Aorta (tissue), 5 donors: Measurements from ENCODE around the gene RPTOR. TPM values are rescaled to one million over a fixed set of nuclear protein-coding genes. Genes with fewer than 3 reads are reported as not detected.
"Not testable (repeated sequence)": the region's sequence is repeated elsewhere in the genome, so short reads cannot be mapped to it uniquely, and the experiment has no call there.

Experiments
- ATAC-seq: fragments of 200-7000 bp; cut with Tn5 transposase; one replicate; pipeline ENCODE4 v1.9.1; 2022; ENCODE audit warnings: moderate library complexity; ENCODE audit not compliant: low FRiP score
- DNase-seq, 2 donors: peaks; one replicate each; pipeline ENCODE4 v3.0.0-alpha.2; 2020
- H3K27ac ChIP-seq, 2 donors: one replicate each; pipeline ENCODE4 v1.5.1; 2013; ENCODE audit warnings: low read length in 2 of 2, mild to moderate bottlenecking in 2 of 2, moderate library complexity in 2 of 2, control low read depth in 1 of 2, inconsistent platforms in 1 of 2, low read depth in 1 of 2
- H3K27me3 ChIP-seq, 2 donors: one replicate each; pipeline ENCODE4 v1.6.1; 2013; ENCODE audit warnings: control low read depth in 1 of 2, low read length in 1 of 2, mild to moderate bottlenecking in 1 of 2, moderate library complexity in 1 of 2; ENCODE audit not compliant: insufficient read depth in 2 of 2, control insufficient read depth in 1 of 2
- H3K36me3 ChIP-seq, 2 donors: one replicate each; pipeline ENCODE4 v1.6.1; 2013; ENCODE audit warnings: control low read depth in 1 of 2, low read length in 1 of 2, mild to moderate bottlenecking in 1 of 2; ENCODE audit not compliant: insufficient read depth in 2 of 2, control insufficient read depth in 1 of 2
- H3K4me1 ChIP-seq, 2 donors: one replicate each; pipeline ENCODE4 v1.6.1; 2013; ENCODE audit warnings: low read length in 2 of 2, control low read depth in 1 of 2, mild to moderate bottlenecking in 1 of 2, moderate library complexity in 1 of 2; ENCODE audit not compliant: insufficient read depth in 2 of 2, control insufficient read depth in 1 of 2
- H3K4me3 ChIP-seq, 2 donors: one replicate each; pipeline ENCODE4 v1.5.1; 2013; ENCODE audit warnings: low read length in 2 of 2, control low read depth in 1 of 2, mild to moderate bottlenecking in 1 of 2
- H3K9me3 ChIP-seq: one replicate; pipeline ENCODE4 v1.6.1; 2013; ENCODE audit warnings: mild to moderate bottlenecking, low read length; ENCODE audit not compliant: control insufficient read depth
- WGBS, 2 donors: extraction: QIAGEN DNeasy Blood & Tissue Kit; methylation state at CpG; one replicate each; pipeline ENCODE4 v1.1.7; 2013; 5-methylcytosine and 5-hydroxymethylcytosine counted together
- intact Hi-C, 2 donors: fragments of 100-400 bp; cut with DNase I; formaldehyde crosslinking; loops; one replicate each; pipeline versions ENCODE4 v1.14.2 to v1.15.0; 2022
- polyA plus RNA-seq, 2 donors: library from polyadenylated mRNA; stranded (reverse); fragments of 200-250 nt; gene quantifications; one replicate each; pipeline ENCODE4 v1.2.3, GENCODE V29; 2013
- total RNA-seq, 2 donors: library from RNA; stranded (reverse); fragmentation: NEBNext Ultra II Directional; extraction: Animal tissue kit (Norgen Biotek cat#: 25700); gene quantifications; one replicate each; pipeline ENCODE4 v1.2.1, GENCODE V29; 2021
- donor health status: healthy with polysubstance abuse.
- donor health status: Bipolar disorder and iron deficiency.
- donor health status: DM: no; HTN: no; CAD: no.
- donor health status: DM: no; HTN: no; CAD: no.
- donor health status: DM: yes; HTN: yes; CAD: no.

RPTOR gene
- total and polyA plus RNA-seq, 4 donors = 2.1 to 31.4 (median 18.6) TPM

DNA sequence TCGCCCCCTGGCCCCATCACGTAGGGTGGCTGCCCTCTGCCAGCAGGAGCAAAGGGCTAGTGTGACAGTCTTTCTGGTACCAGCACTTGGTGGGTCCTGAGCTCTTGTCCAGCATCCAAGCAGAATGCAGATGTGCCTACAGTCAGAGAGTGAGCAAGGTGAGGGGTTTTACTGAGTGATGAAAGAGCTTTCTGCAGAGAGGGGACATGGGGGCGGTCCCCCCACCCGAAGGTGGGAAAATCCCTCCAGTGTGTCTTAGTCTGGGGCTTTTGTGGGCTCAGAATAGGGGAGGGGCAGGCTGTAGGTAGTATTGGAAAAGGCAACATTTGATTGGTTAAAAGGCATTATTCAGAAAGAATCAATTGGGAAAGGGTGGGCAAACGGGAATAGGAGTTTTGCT is 152.3 kb downstream of the RPTOR start:
- no peaks in the 10 kb centered on the region for H3K4me1 ChIP-seq
- intact Hi-C loops = no loop called here
- H3K27me3 ChIP-seq = no peaks in the 10 kb centered on the region
- no peak overlapping the region for H3K4me3 ChIP-seq
- WGBS, 2 donors = 90 to 92% methylated on average over 5 of the region's 5 CpGs
- no peak for ATAC-seq
- DNase-seq = no peak
- no peak overlapping the region for H3K27ac ChIP-seq
- H3K9me3 ChIP-seq = no peaks in the 10 kb centered on the region
- H3K36me3 ChIP-seq = no peaks in the 10 kb centered on the region

GRCh38 chr17:80698297-80698696 is 153.7 kb downstream of the RPTOR start:
- no peaks in the 10 kb centered on the region for H3K27me3 ChIP-seq
- no peaks in the 10 kb centered on the region for H3K9me3 ChIP-seq
- no peaks in the 10 kb centered on the region for H3K36me3 ChIP-seq
- H3K27ac ChIP-seq = no peak overlapping the region
- no peaks in the 10 kb centered on the region for H3K4me1 ChIP-seq
- no peak for DNase-seq
- intact Hi-C loops = no loop called here
- ATAC-seq = no peak
- no peak overlapping the region for H3K4me3 ChIP-seq
- 84 to 85% methylated on average over 14 of the region's 14 CpGs for WGBS, 2 donors

- WGBS, 2 donors = 100% methylated on average over 2 to 3 of the region's 3 CpGs
Observed at GRCh38 chr17:80699205-80699604, 154.6 kb downstream of the RPTOR start.

GRCh38 chr17:80701730-80702129 is 157.1 kb downstream of the RPTOR start:
- intact Hi-C loops = no loop called here
- 93 to 96% methylated on average over 9 of the region's 9 CpGs for WGBS, 2 donors
- DNase-seq (no peak), ATAC-seq (no peak)
- Histone ChIP-seq H3K27ac (no peak overlapping the region), H3K27me3 (no peaks in the 10 kb centered on the region), H3K4me3 (no peak overlapping the region), H3K4me1 (no peaks in the 10 kb centered on the region), H3K36me3 (no peaks in the 10 kb centered on the region), H3K9me3 (no peaks in the 10 kb centered on the region)

More at GRCh38 chr17:80699205-80699604, 154.6 kb downstream of the RPTOR start:
- DNase-seq, H3K4me3 ChIP-seq, ATAC-seq, H3K36me3 ChIP-seq, H3K27me3 ChIP-seq, intact Hi-C loops, H3K9me3 ChIP-seq, H3K4me1 ChIP-seq, H3K27ac ChIP-seq: not testable (repeated sequence)

GRCh38 chr17:80702315-80703141 is 157.9 kb downstream of the RPTOR start:
- Histone ChIP-seq H3K9me3 (no peaks in the 10 kb centered on the region), H3K36me3 (no peaks in the 10 kb centered on the region), H3K4me1 (no peaks in the 10 kb centered on the region), H3K27ac (no peak overlapping the region), H3K4me3 (no peak overlapping the region), H3K27me3 (no peaks in the 10 kb centered on the region)
- no peak for ATAC-seq
- no peak for DNase-seq
- 92% methylated on average over 18 of the region's 18 CpGs for WGBS, 2 donors
- intact Hi-C loops = no loop called here

- Histone ChIP-seq H3K9me3 (no peaks in the 10 kb centered on the region), H3K4me3 (no peak overlapping the region), H3K4me1 (no peaks in the 10 kb centered on the region), H3K27me3 (no peaks in the 10 kb centered on the region), H3K27ac (no peak overlapping the region), H3K36me3 (no peaks in the 10 kb centered on the region)
- DNase-seq = no peak
- intact Hi-C loops = no loop called here
- ATAC-seq = no peak
- 82 to 85% methylated on average over 9 of the region's 9 CpGs for WGBS, 2 donors
Observed at GRCh38 chr17:80703142-80703478, 158.5 kb downstream of the RPTOR start.

DNA sequence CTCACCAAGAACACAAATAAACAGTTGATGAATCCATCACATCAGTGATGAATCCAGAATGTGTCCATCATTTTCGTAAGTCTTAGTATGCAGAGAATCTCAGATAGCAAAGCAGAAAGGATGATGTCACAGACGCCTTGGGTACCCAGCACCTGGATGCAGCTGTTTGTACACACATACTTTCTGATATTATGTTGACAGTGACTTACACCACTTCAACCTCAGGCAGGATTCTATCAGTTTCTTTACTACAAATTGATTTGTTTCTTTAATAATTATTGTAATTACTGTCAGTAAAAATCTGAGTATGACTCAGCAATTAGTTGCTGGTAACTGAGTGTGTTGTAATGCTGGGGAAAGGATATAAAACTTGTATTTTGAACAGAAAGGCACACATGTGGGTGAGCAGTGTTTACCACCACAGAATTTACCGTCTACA is 159.8 kb downstream of the RPTOR start:
- Histone ChIP-seq H3K36me3 (no peaks in the 10 kb centered on the region), H3K4me3 (no peak overlapping the region), H3K27me3 (no peaks in the 10 kb centered on the region), H3K9me3 (no peaks in the 10 kb centered on the region), H3K4me1 (no peaks in the 10 kb centered on the region), H3K27ac (no peak overlapping the region)
- ATAC-seq = no peak
- intact Hi-C loops = no loop called here
- DNase-seq = no peak
- WGBS, 2 donors = 90 to 91% methylated on average over 3 of the region's 3 CpGs

- H3K36me3 ChIP-seq = no peaks in the 10 kb centered on the region
- no peaks in the 10 kb centered on the region for H3K9me3 ChIP-seq
- WGBS, 2 donors = 94 to 95% methylated on average over 13 of the region's 13 CpGs
- no peak for ATAC-seq
- no peak for DNase-seq
- intact Hi-C loops = no loop called here
- H3K4me1 ChIP-seq = no peaks in the 10 kb centered on the region
- no peak overlapping the region for H3K4me3 ChIP-seq
- H3K27me3 ChIP-seq = no peaks in the 10 kb centered on the region
- no peak overlapping the region for H3K27ac ChIP-seq
Observed at GRCh38 chr17:80704894-80705293, 160.3 kb downstream of the RPTOR start.

- ATAC-seq (no peak), DNase-seq (no peak)
- intact Hi-C loops = no loop called here
- Histone ChIP-seq H3K4me1 (no peaks in the 10 kb centered on the region), H3K9me3 (no peaks in the 10 kb centered on the region), H3K27me3 (no peaks in the 10 kb centered on the region), H3K27ac (no peak overlapping the region), H3K4me3 (no peak overlapping the region), H3K36me3 (no peaks in the 10 kb centered on the region)
- whole genome bisulfite sequencing, 2 donors = 58 to 65% methylated on average over 5 of the region's 5 CpGs
Observed at GRCh38 chr17:80705988-80706387, 161.3 kb downstream of the RPTOR start.
